Measurements from ENCODE around the gene ING4. TPM values are rescaled to one million over a fixed set of nuclear protein-coding genes. Genes with fewer than 3 reads are reported as not detected.

Gene ING4
- total and polyA plus RNA-seq, 2 experiments from 2014 or later: 31.7 to 43.5 TPM

DNA sequence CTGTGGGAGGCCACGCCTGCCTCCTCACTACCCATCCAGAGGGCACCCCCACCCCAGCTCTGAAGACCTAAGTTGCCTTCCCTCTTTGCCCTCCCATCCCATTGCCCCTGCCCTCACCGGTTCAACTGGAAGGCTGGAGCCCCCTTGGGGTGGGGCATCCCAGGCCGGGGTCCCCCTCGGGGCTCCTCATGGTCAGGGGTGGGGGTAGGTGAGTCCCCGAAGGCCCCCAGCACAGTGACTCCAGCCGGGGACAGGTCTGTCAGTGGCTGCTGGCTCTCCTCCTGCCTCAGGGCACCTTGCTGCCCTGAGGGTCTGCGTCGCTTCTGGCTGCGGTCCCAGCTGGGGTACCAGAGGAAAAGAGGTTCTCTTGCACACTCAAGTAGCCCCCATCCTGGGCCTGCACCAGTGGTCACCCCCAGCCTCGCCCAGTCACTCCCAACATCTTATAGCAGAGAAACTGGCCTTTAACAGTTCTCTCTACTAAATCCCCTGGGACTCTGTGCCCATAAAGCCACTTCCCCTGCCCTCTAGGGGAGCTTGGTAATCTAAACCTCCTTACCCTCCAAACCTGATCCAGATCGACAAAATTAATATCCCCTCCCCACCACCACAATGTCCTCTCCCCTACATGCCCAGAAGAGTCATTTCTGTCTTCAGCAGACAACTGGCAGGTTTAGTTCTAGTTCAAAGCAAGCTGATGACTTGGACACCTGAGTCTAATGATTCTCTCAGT lies 32.6 kb upstream of the ING4 start:
- Histone ChIP-seq H3K4me3 (no peak overlapping the region), H3K9ac (no peak overlapping the region), H3K27me3 (replicated peaks; ENCODE audit: insufficient read depth) (0 out of 2 replicates have a peak, but pooled peaks cover 4% of the 10 kb centered on the region), H3K9me3 (ENCODE audit: low read depth) (no peaks in the 10 kb centered on the region), H3K9me2 (ENCODE audit: insufficient read depth) (no peaks in the 10 kb centered on the region), H3K4me1 (ENCODE audit: insufficient read depth) (peaks cover 7% of the 10 kb centered on the region; the same call in 1 of the 2 replicates), H3F3A (ENCODE audit: insufficient read depth) (no peaks in the 10 kb centered on the region), H2AFZ (no peak overlapping the region), H3K36me3 (ENCODE audit: low read depth) (no peaks in the 10 kb centered on the region), H3K4me2 (ENCODE audit: unreplicated experiment) (no peak overlapping the region), H4K20me1 (ENCODE audit: insufficient read depth) (no peaks in the 10 kb centered on the region), H3K27ac (no peak overlapping the region), H3K79me2 (ENCODE audit: insufficient read depth) (peaks cover 3% of the 10 kb centered on the region)
- TF ChIP-seq EZH2 (IDR thresholded peaks at IDR 0.05; ENCODE audit: insufficient read depth, poor library complexity, severe bottlenecking) (no peak), EZH2phosphoT487 (IDR thresholded peaks at IDR 0.05; ENCODE audit: insufficient read depth, low read depth) (no peak)
- DNase-seq: no peak
- WGBS, 2 experiments (ENCODE audit: low coverage in 1 of 2, low lambda C conversion rate in 2 of 2, missing lambda C conversion rate in 2 of 2): 44 to 63% methylated on average over 8 of the region's 11 CpGs
- in situ Hi-C loops (cut with MboI): no loop called here

DNA sequence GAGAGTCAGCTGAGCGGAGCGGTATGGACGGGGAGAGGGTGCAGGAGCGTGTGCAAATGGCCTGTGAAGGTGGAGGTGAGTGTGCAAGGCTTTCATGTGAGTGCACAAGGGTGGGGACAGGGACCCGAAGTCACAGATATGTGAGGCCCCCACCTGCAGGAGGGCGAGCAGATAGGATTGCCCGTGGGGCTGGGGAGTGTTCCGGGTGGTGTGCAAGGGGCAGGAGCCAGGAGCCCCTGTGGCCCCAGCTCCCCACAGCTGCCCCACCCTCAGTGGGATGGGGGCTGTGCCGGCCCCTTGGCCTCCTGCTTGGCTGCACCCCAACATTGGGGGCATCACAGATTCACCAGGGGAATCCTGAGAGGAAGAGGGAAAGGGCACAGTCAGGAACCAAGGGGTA lies 31.8 kb upstream of the ING4 start:
- Histone ChIP-seq H3K9me3 (ENCODE audit: low read depth) (no peaks in the 10 kb centered on the region), H3K4me2 (ENCODE audit: unreplicated experiment) (no peak overlapping the region), H3K79me2 (ENCODE audit: insufficient read depth) (peaks cover 10% of the 10 kb centered on the region), H2AFZ (no peak overlapping the region), H3K9me2 (ENCODE audit: insufficient read depth) (no peaks in the 10 kb centered on the region), H3K36me3 (ENCODE audit: low read depth) (no peaks in the 10 kb centered on the region), H3F3A (ENCODE audit: insufficient read depth) (no peaks in the 10 kb centered on the region), H3K4me1 (ENCODE audit: insufficient read depth) (peaks cover 12% of the 10 kb centered on the region), H3K4me3 (no peak overlapping the region), H3K9ac (no peak overlapping the region), H3K27me3 (replicated peaks; ENCODE audit: insufficient read depth) (0 out of 2 replicates have a peak, but pooled peaks cover 4% of the 10 kb centered on the region), H4K20me1 (ENCODE audit: insufficient read depth) (no peaks in the 10 kb centered on the region), H3K27ac (no peak overlapping the region)
- no peak for TF ChIP-seq EZH2 (IDR thresholded peaks at IDR 0.05; ENCODE audit: insufficient read depth, poor library complexity, severe bottlenecking)
- TF ChIP-seq EZH2phosphoT487 (IDR thresholded peaks at IDR 0.05; ENCODE audit: insufficient read depth, low read depth): no peak
- DNase-seq: no peak
- in situ Hi-C loops (cut with MboI): no loop called here
- 69 to 75% methylated on average over 9 of the region's 9 CpGs for WGBS, 2 experiments (ENCODE audit: low coverage in 1 of 2, low lambda C conversion rate in 2 of 2, missing lambda C conversion rate in 2 of 2)

DNA sequence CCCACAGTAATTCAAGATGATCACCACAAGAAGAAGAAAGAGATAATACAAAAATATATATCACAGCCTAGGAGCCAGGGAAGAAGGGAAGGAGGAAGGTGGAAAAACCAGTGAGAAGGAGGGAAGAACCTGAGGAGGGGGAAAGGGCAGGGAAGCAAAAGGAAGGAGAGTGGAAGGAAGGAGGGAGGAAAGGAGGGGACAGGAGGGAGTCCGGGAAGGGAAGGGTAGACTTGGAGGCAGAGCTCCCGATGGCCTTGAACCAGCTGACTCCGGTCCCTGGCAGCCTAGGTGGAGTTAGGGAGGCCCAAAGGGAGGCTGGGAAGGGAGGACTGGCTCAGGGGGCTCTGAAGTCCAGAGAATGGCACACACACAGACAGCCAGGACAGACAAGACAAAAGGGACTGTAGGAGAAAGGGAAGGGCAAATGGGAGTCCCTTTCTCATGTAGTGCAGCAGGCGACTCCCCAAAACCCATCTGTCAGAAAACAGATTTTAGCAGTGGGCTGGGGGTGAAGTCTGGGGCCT lies 31.0 kb upstream of the ING4 start:
- Histone ChIP-seq H3K9ac (no peak overlapping the region), H3K4me1 (ENCODE audit: insufficient read depth) (peaks cover 12% of the 10 kb centered on the region), H3K79me2 (ENCODE audit: insufficient read depth) (peaks cover 14% of the 10 kb centered on the region), H2AFZ (no peak overlapping the region), H3K4me3 (no peak overlapping the region), H3K36me3 (ENCODE audit: low read depth) (no peaks in the 10 kb centered on the region), H3F3A (ENCODE audit: insufficient read depth) (no peaks in the 10 kb centered on the region), H3K9me3 (ENCODE audit: low read depth) (no peaks in the 10 kb centered on the region), H3K9me2 (ENCODE audit: insufficient read depth) (no peaks in the 10 kb centered on the region), H3K4me2 (ENCODE audit: unreplicated experiment) (no peak overlapping the region), H3K27me3 (replicated peaks; ENCODE audit: insufficient read depth) (no peaks in the 10 kb centered on the region), H4K20me1 (ENCODE audit: insufficient read depth) (no peaks in the 10 kb centered on the region), H3K27ac (no peak overlapping the region)
- 45 to 52% methylated on average over 4 of the region's 4 CpGs for WGBS, 2 experiments (ENCODE audit: low coverage in 1 of 2, low lambda C conversion rate in 2 of 2, missing lambda C conversion rate in 2 of 2)
- in situ Hi-C loops (cut with MboI): no loop called here
- no peak for TF ChIP-seq EZH2phosphoT487 (IDR thresholded peaks at IDR 0.05; ENCODE audit: insufficient read depth, low read depth)
- TF ChIP-seq EZH2 (IDR thresholded peaks at IDR 0.05; ENCODE audit: insufficient read depth, poor library complexity, severe bottlenecking): no peak
- DNase-seq: no peak

DNA sequence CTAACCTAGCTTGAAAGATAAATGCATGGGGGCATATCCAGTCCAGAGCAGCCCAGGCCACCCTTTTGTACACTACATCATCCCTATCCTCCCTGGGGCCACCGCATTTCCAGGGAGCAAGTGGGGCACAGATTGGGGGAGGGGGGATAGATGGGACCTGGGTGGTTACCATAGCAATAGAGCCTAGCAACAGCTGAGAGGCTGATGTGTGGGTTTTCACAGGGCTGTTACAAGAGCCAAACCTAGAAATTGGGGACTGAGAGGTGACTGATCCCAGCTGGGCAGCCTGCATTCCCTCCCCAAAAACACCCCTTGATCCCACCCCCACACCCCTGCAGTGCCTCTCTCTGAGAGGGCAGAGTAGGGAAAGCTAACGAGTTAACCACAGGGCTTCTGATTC lies 30.0 kb upstream of the ING4 start:
- Histone ChIP-seq H3K79me2 (ENCODE audit: insufficient read depth) (peaks cover 24% of the 10 kb centered on the region), H3K4me3 (no peak overlapping the region), H4K20me1 (ENCODE audit: insufficient read depth) (no peaks in the 10 kb centered on the region), H3K27me3 (replicated peaks; ENCODE audit: insufficient read depth) (no peaks in the 10 kb centered on the region), H2AFZ (no peak overlapping the region), H3K36me3 (ENCODE audit: low read depth) (no peaks in the 10 kb centered on the region), H3K9me3 (ENCODE audit: low read depth) (no peaks in the 10 kb centered on the region), H3K9me2 (ENCODE audit: insufficient read depth) (no peaks in the 10 kb centered on the region), H3K9ac (no peak overlapping the region), H3K4me2 (ENCODE audit: unreplicated experiment) (no peak overlapping the region), H3F3A (ENCODE audit: insufficient read depth) (peaks cover 6% of the 10 kb centered on the region), H3K27ac (no peak overlapping the region), H3K4me1 (ENCODE audit: insufficient read depth) (peaks cover 14% of the 10 kb centered on the region)
- TF ChIP-seq EZH2 (IDR thresholded peaks at IDR 0.05; ENCODE audit: insufficient read depth, poor library complexity, severe bottlenecking) (no peak), EZH2phosphoT487 (IDR thresholded peaks at IDR 0.05; ENCODE audit: insufficient read depth, low read depth) (no peak)
- DNase-seq: no peak
- WGBS, 2 experiments (ENCODE audit: low coverage in 1 of 2, low lambda C conversion rate in 2 of 2, missing lambda C conversion rate in 2 of 2): 88 to 96% methylated on average over 2 of the region's 2 CpGs
- in situ Hi-C loops (cut with MboI): no loop called here

Measured in GM23248 (cell line).